ENCODE measurements around the gene FCHSD2. TPM values are rescaled to one million over a fixed set of nuclear protein-coding genes. Genes with fewer than 3 reads are reported as not detected.
"Not testable (repeated sequence)": the region's sequence is repeated elsewhere in the genome, so short reads cannot be mapped to it uniquely, and the experiment has no call there.

Gene FCHSD2
- total and polyA plus RNA-seq, 2 donors = 12.5 to 22.3 TPM

- Histone ChIP-seq H3K27ac (ENCODE audit: low read depth in 1 of 2, low read length in 1 of 2) (no peak overlapping the region), H3K36me3 (ENCODE audit: control insufficient read depth in 2 of 2, insufficient read depth in 2 of 2, low read length in 1 of 2) (peaks cover 10 to 19% of the 10 kb centered on the region in 2 donors), H3K9me3 (ENCODE audit: control insufficient read depth in 2 of 2, insufficient read depth in 1 of 2, low read length in 1 of 2) (no peaks in the 10 kb centered on the region), H3K4me3 (ENCODE audit: low read length in 2 of 2) (no peak overlapping the region), H3K27me3 (ENCODE audit: control insufficient read depth in 2 of 2, insufficient read depth in 1 of 2, low read length in 1 of 2) (no peaks in the 10 kb centered on the region), H3K4me1 (ENCODE audit: control insufficient read depth in 2 of 2, insufficient read depth in 2 of 2, low read length in 2 of 2) (peaks cover 10 to 17% of the 10 kb centered on the region in 2 donors)
- no peak for DNase-seq (ENCODE audit: low read depth in 6 of 9, low spot score in 9 of 9)
Measured at GRCh38 chr11:73137944-73138274, 4.2 kb downstream of the FCHSD2 start.

DNA sequence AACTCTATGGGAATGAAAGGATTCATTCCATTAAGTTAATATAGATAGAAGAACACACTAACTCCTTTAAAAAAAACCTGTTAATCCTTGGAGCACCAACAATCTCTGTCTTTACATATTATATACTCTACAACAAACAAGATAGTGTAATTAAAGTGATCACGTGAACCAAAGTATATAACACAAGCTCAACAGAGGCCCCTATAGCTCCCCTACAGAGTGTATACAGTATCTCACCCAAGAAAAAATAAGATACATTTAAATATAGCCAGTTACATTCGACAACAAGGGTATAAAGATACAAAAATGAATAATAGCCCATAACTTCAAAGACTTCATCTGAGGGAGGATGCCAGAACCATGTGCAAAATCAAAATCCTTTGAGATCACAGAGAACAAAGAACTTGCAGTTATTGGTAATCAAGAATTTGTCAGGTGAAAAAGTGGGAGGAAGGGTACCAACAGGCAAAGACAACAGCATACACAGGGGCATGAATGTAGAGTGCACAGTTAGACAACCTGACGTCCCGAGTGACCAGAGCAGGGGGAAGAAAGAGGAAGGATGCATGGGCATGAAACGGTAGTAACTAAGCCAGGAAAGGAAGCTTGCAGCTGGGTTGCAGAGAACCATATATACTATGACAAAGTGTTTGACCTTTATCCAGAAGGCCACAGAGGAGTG is 4.7 kb downstream of the FCHSD2 start:
- H3K4me3 ChIP-seq (ENCODE audit: low read length in 2 of 2) = no peak overlapping the region
- no peaks in the 10 kb centered on the region for H3K27me3 ChIP-seq (ENCODE audit: control insufficient read depth in 2 of 2, insufficient read depth in 1 of 2, low read length in 1 of 2)
- peaks cover 10 to 21% of the 10 kb centered on the region in 2 donors for H3K36me3 ChIP-seq (ENCODE audit: control insufficient read depth in 2 of 2, insufficient read depth in 2 of 2, low read length in 1 of 2)
- H3K4me1 ChIP-seq (ENCODE audit: control insufficient read depth in 2 of 2, insufficient read depth in 2 of 2, low read length in 2 of 2) = peaks cover 9 to 15% of the 10 kb centered on the region in 2 donors
- WGBS = 45% methylated on average over 5 of the region's 5 CpGs
- DNase-seq (ENCODE audit: low read depth in 6 of 9, low spot score in 9 of 9) = no peak
- H3K27ac ChIP-seq (ENCODE audit: low read depth in 1 of 2, low read length in 1 of 2) = no peak overlapping the region
- no peaks in the 10 kb centered on the region for H3K9me3 ChIP-seq (ENCODE audit: control insufficient read depth in 2 of 2, insufficient read depth in 1 of 2, low read length in 1 of 2)

GRCh38 chr11:73136722-73137121 is 5.4 kb downstream of the FCHSD2 start:
- not testable (repeated sequence) for DNase-seq (ENCODE audit: low read depth in 6 of 9, low spot score in 9 of 9); H3K4me3 ChIP-seq (ENCODE audit: low read length in 2 of 2); H3K27me3 ChIP-seq (ENCODE audit: control insufficient read depth in 2 of 2, insufficient read depth in 1 of 2, low read length in 1 of 2); H3K27ac ChIP-seq (ENCODE audit: low read depth in 1 of 2, low read length in 1 of 2); H3K9me3 ChIP-seq (ENCODE audit: control insufficient read depth in 2 of 2, insufficient read depth in 1 of 2, low read length in 1 of 2)
- whole genome bisulfite sequencing = 97% methylated on average over 8 of the region's 8 CpGs
- Histone ChIP-seq H3K4me1 (ENCODE audit: control insufficient read depth in 2 of 2, insufficient read depth in 2 of 2, low read length in 2 of 2) (peaks cover 9 to 15% of the 10 kb centered on the region in 2 donors), H3K36me3 (ENCODE audit: control insufficient read depth in 2 of 2, insufficient read depth in 2 of 2, low read length in 1 of 2) (peaks cover 10 to 26% of the 10 kb centered on the region in 2 donors)

GRCh38 chr11:73135346-73136284 is 6.5 kb downstream of the FCHSD2 start:
- no peak for DNase-seq (ENCODE audit: low read depth in 6 of 9, low spot score in 9 of 9)
- H3K4me1 ChIP-seq (ENCODE audit: control insufficient read depth in 2 of 2, insufficient read depth in 2 of 2, low read length in 2 of 2) = peaks cover 7 to 11% of the 10 kb centered on the region in 2 donors
- peaks cover 10 to 28% of the 10 kb centered on the region in 2 donors for H3K36me3 ChIP-seq (ENCODE audit: control insufficient read depth in 2 of 2, insufficient read depth in 2 of 2, low read length in 1 of 2)
- H3K27ac ChIP-seq (ENCODE audit: low read depth in 1 of 2, low read length in 1 of 2) = no peak overlapping the region
- H3K9me3 ChIP-seq (ENCODE audit: control insufficient read depth in 2 of 2, insufficient read depth in 1 of 2, low read length in 1 of 2) = no peaks in the 10 kb centered on the region
- no peaks in the 10 kb centered on the region for H3K27me3 ChIP-seq (ENCODE audit: control insufficient read depth in 2 of 2, insufficient read depth in 1 of 2, low read length in 1 of 2)
- WGBS = 99% methylated on average over 6 of the region's 6 CpGs
- H3K4me3 ChIP-seq (ENCODE audit: low read length in 2 of 2) = no peak overlapping the region

DNA sequence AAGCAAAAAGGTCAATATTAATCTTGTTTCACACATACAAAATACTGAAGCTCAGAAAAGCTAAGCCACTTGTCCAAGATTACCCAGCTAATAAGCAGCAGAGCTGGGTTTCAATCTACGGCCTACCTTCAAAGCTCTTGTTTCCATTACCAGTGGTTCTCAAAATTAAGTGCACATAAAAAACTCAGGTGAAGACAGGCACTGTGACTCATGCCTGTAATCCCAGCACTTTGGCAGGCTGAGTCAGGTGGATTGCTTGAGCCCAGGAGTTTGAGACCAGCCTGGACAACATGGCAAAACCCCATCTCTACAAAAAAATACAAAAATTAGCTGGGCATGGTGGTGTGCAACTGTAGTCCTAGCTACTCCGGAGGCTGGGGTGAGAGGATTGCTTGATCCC is 9.8 kb downstream of the FCHSD2 start:
- H3K4me1 ChIP-seq (ENCODE audit: control insufficient read depth in 2 of 2, insufficient read depth in 2 of 2, low read length in 2 of 2); H3K27ac ChIP-seq (ENCODE audit: low read depth in 1 of 2, low read length in 1 of 2); DNase-seq (ENCODE audit: low read depth in 6 of 9, low spot score in 9 of 9); H3K4me3 ChIP-seq (ENCODE audit: low read length in 2 of 2); H3K27me3 ChIP-seq (ENCODE audit: control insufficient read depth in 2 of 2, insufficient read depth in 1 of 2, low read length in 1 of 2); H3K9me3 ChIP-seq (ENCODE audit: control insufficient read depth in 2 of 2, insufficient read depth in 1 of 2, low read length in 1 of 2): not testable (repeated sequence)
- over 99% methylated on average over 2 of the region's 2 CpGs for WGBS
- peaks cover 10 to 30% of the 10 kb centered on the region in 2 donors for H3K36me3 ChIP-seq (ENCODE audit: control insufficient read depth in 2 of 2, insufficient read depth in 2 of 2, low read length in 1 of 2)

DNA sequence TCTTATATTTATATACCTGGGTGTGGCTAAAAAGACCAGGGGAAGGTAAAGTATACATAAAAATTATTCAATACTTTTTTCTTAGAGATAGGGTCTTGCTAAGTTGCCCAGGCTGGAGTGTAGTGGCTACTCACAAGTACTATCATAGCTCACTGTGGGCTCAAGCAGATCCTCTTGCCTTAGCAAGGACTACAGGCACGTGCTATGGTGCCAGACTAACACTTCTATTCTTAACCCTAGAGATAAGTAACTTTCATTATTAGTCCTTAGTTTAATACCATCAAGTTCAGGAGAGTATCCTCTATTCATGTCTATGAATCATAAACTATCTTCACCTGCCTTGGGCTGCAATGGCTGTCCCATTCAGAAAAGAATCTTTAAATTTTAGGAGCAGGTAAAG is 11.9 kb downstream of the FCHSD2 start:
- Histone ChIP-seq H3K27me3 (ENCODE audit: control insufficient read depth in 2 of 2, insufficient read depth in 1 of 2, low read length in 1 of 2) (no peaks in the 10 kb centered on the region), H3K4me1 (ENCODE audit: control insufficient read depth in 2 of 2, insufficient read depth in 2 of 2, low read length in 2 of 2) (no peaks in the 10 kb centered on the region), H3K36me3 (ENCODE audit: control insufficient read depth in 2 of 2, insufficient read depth in 2 of 2, low read length in 1 of 2) (peaks cover 4 to 23% of the 10 kb centered on the region in 2 donors), H3K4me3 (ENCODE audit: low read length in 2 of 2) (no peak overlapping the region), H3K9me3 (ENCODE audit: control insufficient read depth in 2 of 2, insufficient read depth in 1 of 2, low read length in 1 of 2) (peaks cover 0 to 2% of the 10 kb centered on the region in 2 donors), H3K27ac (ENCODE audit: low read depth in 1 of 2, low read length in 1 of 2) (no peak overlapping the region)
- WGBS = 97% methylated on average over 1 of the region's 1 CpG
- DNase-seq (ENCODE audit: low read depth in 6 of 9, low spot score in 9 of 9) = no peak

DNA sequence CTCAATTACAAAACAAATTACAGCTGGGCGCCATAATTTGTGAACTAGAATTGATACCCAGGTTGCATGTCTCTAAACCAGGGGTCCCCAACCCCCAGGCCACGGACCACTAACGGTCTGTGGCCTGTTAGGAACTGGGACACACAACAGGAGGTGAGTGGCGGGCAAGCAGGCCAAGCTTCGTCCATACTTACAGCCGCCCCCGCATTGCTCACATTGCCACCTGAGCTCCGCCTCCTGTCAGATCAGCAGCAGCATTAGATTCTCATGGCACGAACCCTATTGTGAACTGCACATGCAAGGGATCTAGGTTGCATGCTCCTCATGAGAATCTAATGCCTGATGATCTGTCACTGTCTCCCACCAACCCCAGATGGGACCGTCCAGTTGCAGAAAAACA is 12.9 kb downstream of the FCHSD2 start:
- no peak for DNase-seq (ENCODE audit: low read depth in 6 of 9, low spot score in 9 of 9)
- Histone ChIP-seq H3K36me3 (ENCODE audit: control insufficient read depth in 2 of 2, insufficient read depth in 2 of 2, low read length in 1 of 2) (peaks cover 4 to 25% of the 10 kb centered on the region in 2 donors), H3K4me3 (ENCODE audit: low read length in 2 of 2) (no peak overlapping the region), H3K4me1 (ENCODE audit: control insufficient read depth in 2 of 2, insufficient read depth in 2 of 2, low read length in 2 of 2) (no peaks in the 10 kb centered on the region), H3K27ac (ENCODE audit: low read depth in 1 of 2, low read length in 1 of 2) (no peak overlapping the region), H3K27me3 (ENCODE audit: control insufficient read depth in 2 of 2, insufficient read depth in 1 of 2, low read length in 1 of 2) (no peaks in the 10 kb centered on the region), H3K9me3 (ENCODE audit: control insufficient read depth in 2 of 2, insufficient read depth in 1 of 2, low read length in 1 of 2) (peaks cover 0 to 2% of the 10 kb centered on the region in 2 donors)
- whole genome bisulfite sequencing = 98% methylated on average over 10 of the region's 10 CpGs

- H3K27ac ChIP-seq (ENCODE audit: low read depth in 1 of 2, low read length in 1 of 2) = no peak overlapping the region
- no peak for DNase-seq (ENCODE audit: low read depth in 6 of 9, low spot score in 9 of 9)
- H3K36me3 ChIP-seq (ENCODE audit: control insufficient read depth in 2 of 2, insufficient read depth in 2 of 2, low read length in 1 of 2) = peaks cover 0 to 20% of the 10 kb centered on the region in 2 donors
- WGBS = 97% methylated on average over 6 of the region's 6 CpGs
- H3K9me3 ChIP-seq (ENCODE audit: control insufficient read depth in 2 of 2, insufficient read depth in 1 of 2, low read length in 1 of 2) = peaks cover 0 to 2% of the 10 kb centered on the region in 2 donors
- H3K27me3 ChIP-seq (ENCODE audit: control insufficient read depth in 2 of 2, insufficient read depth in 1 of 2, low read length in 1 of 2) = no peaks in the 10 kb centered on the region
- no peak overlapping the region for H3K4me3 ChIP-seq (ENCODE audit: low read length in 2 of 2)
- no peaks in the 10 kb centered on the region for H3K4me1 ChIP-seq (ENCODE audit: control insufficient read depth in 2 of 2, insufficient read depth in 2 of 2, low read length in 2 of 2)
Measured at GRCh38 chr11:73126804-73127480, 15.2 kb downstream of the FCHSD2 start.

GRCh38 chr11:73124800-73125199 is 17.3 kb downstream of the FCHSD2 start:
- Histone ChIP-seq H3K4me3 (ENCODE audit: low read length in 2 of 2) (no peak overlapping the region), H3K9me3 (ENCODE audit: control insufficient read depth in 2 of 2, insufficient read depth in 1 of 2, low read length in 1 of 2) (peaks cover 0 to 2% of the 10 kb centered on the region in 2 donors), H3K27me3 (ENCODE audit: control insufficient read depth in 2 of 2, insufficient read depth in 1 of 2, low read length in 1 of 2) (no peaks in the 10 kb centered on the region), H3K36me3 (ENCODE audit: control insufficient read depth in 2 of 2, insufficient read depth in 2 of 2, low read length in 1 of 2) (peaks cover 0 to 16% of the 10 kb centered on the region in 2 donors), H3K27ac (ENCODE audit: low read depth in 1 of 2, low read length in 1 of 2) (no peak overlapping the region), H3K4me1 (ENCODE audit: control insufficient read depth in 2 of 2, insufficient read depth in 2 of 2, low read length in 2 of 2) (no peaks in the 10 kb centered on the region)
- no peak for DNase-seq (ENCODE audit: low read depth in 6 of 9, low spot score in 9 of 9)

Data from thymus (tissue), 11 donors.